Measurements from ENCODE around the gene HPN. TPM values are rescaled to one million over a fixed set of nuclear protein-coding genes. Genes with fewer than 3 reads are reported as not detected.

The HPN gene
- total and polyA plus RNA-seq, 2 of the 13 experiments (the other 11 are each of a cell fraction or from before 2014, with no cell fraction given) = 46.7 to 261 TPM

DNA sequence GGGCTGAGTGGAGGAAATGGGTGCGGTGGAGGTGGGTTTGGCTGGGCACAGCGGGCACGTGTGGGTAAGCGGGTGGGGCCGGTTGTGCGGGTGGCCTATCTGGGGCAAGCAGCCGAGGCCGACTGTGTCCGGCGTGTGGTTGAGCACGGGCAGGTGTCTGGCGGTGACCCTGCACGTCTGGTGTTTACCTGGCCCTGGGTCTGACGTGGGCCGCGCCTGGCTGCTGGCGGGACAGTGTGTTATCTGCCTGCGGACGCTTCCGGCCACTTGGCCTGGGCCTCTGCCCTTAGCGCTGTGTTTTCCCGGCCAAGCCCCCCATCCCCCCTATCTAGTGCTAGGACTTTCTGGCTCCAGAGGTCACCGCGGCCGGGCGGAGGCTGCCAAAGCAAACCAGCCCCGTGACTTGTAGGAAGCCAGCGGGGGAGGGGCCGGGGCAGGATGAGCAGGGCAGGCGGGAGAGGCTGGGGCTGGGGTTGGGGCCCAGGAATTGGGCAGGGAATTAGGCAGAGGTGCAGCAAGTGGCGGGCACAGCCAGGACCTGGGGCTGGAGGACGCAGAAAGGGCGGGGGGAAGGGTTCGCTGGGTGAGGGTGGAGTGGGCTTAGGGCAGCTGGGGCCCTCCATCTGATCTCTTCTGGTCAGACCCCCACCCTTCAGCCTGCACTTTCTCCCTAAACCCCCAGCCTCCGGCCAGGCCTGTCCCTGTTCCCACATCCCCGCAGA, 534 bp upstream of the HPN start (continued):
- TF ChIP-seq, protein P1, sequence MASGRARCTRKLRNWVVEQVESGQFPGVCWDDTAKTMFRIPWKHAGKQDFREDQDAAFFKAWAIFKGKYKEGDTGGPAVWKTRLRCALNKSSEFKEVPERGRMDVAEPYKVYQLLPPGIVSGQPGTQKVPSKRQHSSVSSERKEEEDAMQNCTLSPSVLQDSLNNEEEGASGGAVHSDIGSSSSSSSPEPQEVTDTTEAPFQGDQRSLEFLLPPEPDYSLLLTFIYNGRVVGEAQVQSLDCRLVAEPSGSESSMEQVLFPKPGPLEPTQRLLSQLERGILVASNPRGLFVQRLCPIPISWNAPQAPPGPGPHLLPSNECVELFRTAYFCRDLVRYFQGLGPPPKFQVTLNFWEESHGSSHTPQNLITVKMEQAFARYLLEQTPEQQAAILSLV (CRISPR knock-in tag; IDR thresholded peaks at IDR 0.05; ENCODE audit: borderline replicate concordance) = peak; percentile 96
- peak; percentile 85 for TF ChIP-seq SOX5 (CRISPR knock-in tag; IDR thresholded peaks at IDR 0.05; ENCODE audit: borderline replicate concordance)
- TF ChIP-seq ZNF331 (CRISPR knock-in tag; IDR thresholded peaks at IDR 0.05) = peak; percentile 95
- TF ChIP-seq SMYD3 (CRISPR knock-in tag; IDR thresholded peaks at IDR 0.05) = peak; percentile 89
- TF ChIP-seq, protein P2, sequence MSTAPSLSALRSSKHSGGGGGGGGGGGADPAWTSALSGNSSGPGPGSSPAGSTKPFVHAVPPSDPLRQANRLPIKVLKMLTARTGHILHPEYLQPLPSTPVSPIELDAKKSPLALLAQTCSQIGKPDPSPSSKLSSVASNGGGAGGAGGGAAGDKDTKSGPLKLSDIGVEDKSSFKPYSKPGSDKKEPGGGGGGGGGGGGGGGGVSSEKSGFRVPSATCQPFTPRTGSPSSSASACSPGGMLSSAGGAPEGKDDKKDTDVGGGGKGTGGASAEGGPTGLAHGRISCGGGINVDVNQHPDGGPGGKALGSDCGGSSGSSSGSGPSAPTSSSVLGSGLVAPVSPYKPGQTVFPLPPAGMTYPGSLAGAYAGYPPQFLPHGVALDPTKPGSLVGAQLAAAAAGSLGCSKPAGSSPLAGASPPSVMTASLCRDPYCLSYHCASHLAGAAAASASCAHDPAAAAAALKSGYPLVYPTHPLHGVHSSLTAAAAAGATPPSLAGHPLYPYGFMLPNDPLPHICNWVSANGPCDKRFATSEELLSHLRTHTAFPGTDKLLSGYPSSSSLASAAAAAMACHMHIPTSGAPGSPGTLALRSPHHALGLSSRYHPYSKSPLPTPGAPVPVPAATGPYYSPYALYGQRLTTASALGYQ (CRISPR knock-in tag; IDR thresholded peaks at IDR 0.05) = 0 out of 2 replicates have a peak, but pooled peaks have one; percentile 82
- TF ChIP-seq HNRNPUL1 (IDR thresholded peaks at IDR 0.05; ENCODE audit: low read depth, low read length) = 0 out of 2 replicates have a peak, but pooled peaks have one; percentile 38
- TF ChIP-seq ZNF317 (CRISPR knock-in tag; IDR thresholded peaks at IDR 0.05) = no peak; the same call in none of the 2 replicates
- TF ChIP-seq, protein P3, sequence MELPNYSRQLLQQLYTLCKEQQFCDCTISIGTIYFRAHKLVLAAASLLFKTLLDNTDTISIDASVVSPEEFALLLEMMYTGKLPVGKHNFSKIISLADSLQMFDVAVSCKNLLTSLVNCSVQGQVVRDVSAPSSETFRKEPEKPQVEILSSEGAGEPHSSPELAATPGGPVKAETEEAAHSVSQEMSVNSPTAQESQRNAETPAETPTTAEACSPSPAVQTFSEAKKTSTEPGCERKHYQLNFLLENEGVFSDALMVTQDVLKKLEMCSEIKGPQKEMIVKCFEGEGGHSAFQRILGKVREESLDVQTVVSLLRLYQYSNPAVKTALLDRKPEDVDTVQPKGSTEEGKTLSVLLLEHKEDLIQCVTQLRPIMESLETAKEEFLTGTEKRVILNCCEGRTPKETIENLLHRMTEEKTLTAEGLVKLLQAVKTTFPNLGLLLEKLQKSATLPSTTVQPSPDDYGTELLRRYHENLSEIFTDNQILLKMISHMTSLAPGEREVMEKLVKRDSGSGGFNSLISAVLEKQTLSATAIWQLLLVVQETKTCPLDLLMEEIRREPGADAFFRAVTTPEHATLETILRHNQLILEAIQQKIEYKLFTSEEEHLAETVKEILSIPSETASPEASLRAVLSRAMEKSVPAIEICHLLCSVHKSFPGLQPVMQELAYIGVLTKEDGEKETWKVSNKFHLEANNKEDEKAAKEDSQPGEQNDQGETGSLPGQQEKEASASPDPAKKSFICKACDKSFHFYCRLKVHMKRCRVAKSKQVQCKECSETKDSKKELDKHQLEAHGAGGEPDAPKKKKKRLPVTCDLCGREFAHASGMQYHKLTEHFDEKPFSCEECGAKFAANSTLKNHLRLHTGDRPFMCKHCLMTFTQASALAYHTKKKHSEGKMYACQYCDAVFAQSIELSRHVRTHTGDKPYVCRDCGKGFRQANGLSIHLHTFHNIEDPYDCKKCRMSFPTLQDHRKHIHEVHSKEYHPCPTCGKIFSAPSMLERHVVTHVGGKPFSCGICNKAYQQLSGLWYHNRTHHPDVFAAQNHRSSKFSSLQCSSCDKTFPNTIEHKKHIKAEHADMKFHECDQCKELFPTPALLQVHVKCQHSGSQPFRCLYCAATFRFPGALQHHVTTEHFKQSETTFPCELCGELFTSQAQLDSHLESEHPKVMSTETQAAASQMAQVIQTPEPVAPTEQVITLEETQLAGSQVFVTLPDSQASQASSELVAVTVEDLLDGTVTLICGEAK (IDR thresholded peaks at IDR 0.05) = no peak
- TF ChIP-seq, protein P3 (CRISPR knock-in tag; IDR thresholded peaks at IDR 0.05) = peak; percentile 93
- TF ChIP-seq, protein P4, sequence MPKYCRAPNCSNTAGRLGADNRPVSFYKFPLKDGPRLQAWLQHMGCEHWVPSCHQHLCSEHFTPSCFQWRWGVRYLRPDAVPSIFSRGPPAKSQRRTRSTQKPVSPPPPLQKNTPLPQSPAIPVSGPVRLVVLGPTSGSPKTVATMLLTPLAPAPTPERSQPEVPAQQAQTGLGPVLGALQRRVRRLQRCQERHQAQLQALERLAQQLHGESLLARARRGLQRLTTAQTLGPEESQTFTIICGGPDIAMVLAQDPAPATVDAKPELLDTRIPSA (CRISPR knock-in tag; IDR thresholded peaks at IDR 0.05; ENCODE audit: borderline replicate concordance) = peak; percentile 86
- peak; percentile 91 to 92 for TF ChIP-seq POLR2A (IDR thresholded peaks at IDR 0.05; ENCODE audit: insufficient read depth in 1 of 2, low read depth in 2 of 2, low read length in 2 of 2)
- TF ChIP-seq, protein P5, sequence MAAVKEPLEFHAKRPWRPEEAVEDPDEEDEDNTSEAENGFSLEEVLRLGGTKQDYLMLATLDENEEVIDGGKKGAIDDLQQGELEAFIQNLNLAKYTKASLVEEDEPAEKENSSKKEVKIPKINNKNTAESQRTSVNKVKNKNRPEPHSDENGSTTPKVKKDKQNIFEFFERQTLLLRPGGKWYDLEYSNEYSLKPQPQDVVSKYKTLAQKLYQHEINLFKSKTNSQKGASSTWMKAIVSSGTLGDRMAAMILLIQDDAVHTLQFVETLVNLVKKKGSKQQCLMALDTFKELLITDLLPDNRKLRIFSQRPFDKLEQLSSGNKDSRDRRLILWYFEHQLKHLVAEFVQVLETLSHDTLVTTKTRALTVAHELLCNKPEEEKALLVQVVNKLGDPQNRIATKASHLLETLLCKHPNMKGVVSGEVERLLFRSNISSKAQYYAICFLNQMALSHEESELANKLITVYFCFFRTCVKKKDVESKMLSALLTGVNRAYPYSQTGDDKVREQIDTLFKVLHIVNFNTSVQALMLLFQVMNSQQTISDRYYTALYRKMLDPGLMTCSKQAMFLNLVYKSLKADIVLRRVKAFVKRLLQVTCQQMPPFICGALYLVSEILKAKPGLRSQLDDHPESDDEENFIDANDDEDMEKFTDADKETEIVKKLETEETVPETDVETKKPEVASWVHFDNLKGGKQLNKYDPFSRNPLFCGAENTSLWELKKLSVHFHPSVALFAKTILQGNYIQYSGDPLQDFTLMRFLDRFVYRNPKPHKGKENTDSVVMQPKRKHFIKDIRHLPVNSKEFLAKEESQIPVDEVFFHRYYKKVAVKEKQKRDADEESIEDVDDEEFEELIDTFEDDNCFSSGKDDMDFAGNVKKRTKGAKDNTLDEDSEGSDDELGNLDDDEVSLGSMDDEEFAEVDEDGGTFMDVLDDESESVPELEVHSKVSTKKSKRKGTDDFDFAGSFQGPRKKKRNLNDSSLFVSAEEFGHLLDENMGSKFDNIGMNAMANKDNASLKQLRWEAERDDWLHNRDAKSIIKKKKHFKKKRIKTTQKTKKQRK (IDR thresholded peaks at IDR 0.05; ENCODE audit: low read length) = no peak
